Measurements from ENCODE around the gene ADCY4. TPM values are rescaled to one million over a fixed set of nuclear protein-coding genes. Genes with fewer than 3 reads are reported as not detected.
"Not testable (repeated sequence)": the region's sequence is repeated elsewhere in the genome, so short reads cannot be mapped to it uniquely, and the experiment has no call there.

ADCY4 gene
- total RNA-seq, 2 donors from 2014 or later, result 35.2 to 36.0 TPM

DNA sequence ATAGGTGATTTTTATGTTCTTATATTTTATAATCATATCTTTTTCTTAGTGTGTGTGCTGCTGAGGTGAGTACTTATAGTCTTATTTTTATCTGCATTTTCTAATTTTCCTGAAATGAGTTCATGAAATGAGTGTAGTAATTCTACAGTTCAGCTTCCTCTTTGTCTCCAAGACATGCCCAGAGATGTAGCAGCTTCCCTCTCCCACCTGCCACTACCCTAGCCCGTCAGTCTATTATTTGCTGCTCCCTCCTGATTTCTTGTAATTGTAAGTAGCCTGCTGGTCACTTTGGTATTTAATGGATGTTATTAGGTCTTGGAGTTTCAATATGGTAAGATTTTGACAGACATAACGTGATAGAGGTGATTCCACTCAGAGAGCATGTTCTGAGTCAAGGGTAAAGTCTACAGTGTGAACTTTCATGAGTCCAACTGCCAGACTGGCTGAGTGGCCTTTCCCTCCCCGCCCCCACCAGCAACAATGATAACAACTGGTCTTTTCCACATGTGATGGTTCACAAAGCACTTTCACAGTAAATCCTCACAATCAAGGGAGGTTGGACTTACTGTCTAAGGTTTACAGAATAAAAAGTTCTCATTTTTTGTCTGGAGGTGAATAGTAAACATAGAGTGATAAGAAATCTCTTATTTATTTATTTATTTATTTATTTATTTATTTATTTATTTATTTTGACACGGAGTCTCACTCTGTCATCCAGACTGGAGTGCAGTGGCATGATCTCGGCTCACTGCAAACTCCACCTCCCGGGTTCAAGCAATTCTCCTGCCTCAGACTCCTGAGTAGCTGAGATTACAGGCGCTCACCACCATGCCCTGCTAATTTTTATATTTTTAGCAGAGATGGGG, 9.2 kb upstream of the ADCY4 start:
- DNase-seq (ENCODE audit: low spot score), result peak; percentile 17
- intact Hi-C loops (cut with DNase I), result no loop called here

DNA sequence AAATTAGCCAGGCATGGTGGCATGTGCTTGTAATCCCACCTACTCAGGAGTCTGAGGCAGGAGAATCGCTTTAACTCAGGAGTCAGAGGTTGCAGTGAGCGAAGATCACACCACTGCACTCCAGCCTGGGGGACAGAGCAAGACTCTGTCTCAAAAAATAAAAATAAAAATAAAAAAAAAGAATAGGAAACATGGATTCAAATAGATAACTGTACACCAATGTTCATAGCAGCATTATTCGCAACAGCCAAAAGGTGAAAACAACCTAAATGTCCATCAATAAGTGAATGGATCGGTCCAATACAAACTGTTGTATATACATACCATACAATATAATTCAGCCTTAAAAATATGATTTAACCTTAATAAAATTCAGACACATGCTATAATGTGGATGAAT, 8.0 kb upstream of the ADCY4 start:
- no peak for DNase-seq (ENCODE audit: low spot score)
- intact Hi-C loops (cut with DNase I), result no loop called here

DNA sequence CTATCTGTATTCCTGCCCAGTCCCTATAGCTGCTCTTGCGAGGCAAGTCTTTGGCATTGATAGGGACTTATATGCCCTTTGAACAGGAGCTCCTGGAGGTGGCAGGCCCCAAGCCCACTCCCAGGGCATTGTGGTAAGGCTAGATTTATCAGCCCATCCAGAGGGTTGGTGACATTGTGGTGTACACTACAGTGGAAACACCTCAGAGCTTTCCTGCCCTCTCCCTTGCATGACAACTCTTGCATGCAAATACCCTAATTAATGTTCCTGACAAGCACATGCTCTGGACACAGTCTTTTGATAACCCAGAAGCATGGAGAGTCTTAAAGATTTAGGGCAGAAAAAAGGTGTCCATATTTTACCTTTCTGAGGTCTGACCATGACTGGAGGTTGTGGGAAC, 5.7 kb upstream of the ADCY4 start:
- intact Hi-C loops (cut with DNase I), result no loop called here
- DNase-seq (ENCODE audit: low spot score), result peak; percentile 28

DNA sequence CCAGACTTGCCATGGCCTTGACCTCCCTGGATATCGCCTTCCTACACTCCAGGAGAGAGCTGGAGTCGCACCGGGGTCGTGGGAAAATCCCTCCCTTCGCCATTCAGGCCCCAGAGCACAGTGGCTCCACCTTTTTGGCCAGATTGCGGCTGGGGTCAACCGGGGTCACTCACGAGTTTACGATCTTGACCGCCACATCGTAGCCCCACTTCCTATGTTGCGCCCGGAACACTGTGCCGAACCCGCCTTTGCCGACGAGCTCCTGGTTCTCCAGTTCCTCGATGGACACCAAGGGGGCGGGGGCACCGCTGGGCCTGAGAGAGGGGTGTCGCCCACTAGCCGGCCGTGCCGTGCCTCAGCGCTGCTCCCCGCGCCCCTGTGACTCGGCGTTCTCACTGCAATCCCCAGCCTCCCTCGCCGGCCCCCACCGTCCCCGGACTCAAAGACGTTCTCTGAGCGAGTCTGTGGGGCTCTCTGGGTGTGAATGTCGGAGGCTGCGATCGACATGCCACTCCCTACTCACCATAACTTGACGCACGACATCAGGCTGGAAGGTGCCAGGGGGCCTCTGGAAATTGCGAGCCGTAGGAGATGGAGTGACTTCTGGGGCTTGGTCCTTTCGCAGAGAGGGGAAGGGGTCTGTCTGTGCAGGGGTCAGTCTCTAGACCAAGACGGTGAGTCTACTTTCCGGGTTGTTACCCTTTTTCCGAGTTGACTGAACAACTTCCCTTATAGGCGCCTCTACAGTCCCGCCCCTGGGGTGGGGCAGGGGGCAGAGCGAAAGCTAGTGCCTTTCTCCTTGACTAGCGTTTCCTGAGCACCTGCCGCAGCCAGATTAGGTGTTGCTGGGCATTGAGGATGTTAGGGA, 4.6 kb upstream of the ADCY4 start, which contains the start of gene RIPK3:
RIPK3 (minus strand) TSS at position 708 of the 868 bp plus-strand sequence; CDS start at position 543, 165 bp downstream.
- DNase-seq (ENCODE audit: low spot score), result peak; percentile 85
- intact Hi-C loops (cut with DNase I), result no loop called here

DNA sequence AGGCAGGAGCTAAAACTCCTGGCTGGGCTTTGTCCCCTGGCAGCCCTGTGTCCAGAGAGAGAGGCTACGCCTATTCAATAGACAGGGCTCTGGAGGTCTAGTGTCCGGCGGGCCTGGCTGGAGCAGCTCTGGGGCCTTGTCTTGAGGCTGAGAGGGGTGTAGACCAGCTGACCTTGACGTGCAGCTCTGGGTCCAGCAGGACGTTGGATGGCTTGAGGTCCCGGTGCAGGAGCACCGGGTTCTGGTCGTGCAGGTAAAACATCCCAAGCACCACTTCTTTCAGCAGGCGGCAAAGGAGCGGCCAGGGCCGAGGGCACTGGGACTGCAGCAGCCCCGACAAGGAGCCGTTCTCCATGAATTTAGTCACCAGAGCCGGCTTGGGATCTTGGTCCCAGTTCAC, 4.0 kb upstream of the ADCY4 start:
- DNase-seq (ENCODE audit: low spot score), result peak; percentile 62
- intact Hi-C loops (cut with DNase I), result no loop called here

- peak; percentile 70 for DNase-seq (ENCODE audit: low spot score)
- intact Hi-C loops (cut with DNase I), result no loop called here
These were observed 2.9 kb upstream of the ADCY4 start for GRCh38 chr14:24337824-24338175.

- peak; percentile 18 for DNase-seq (ENCODE audit: low spot score)
- intact Hi-C loops (cut with DNase I), result no loop called here
These were observed 2.4 kb upstream of the ADCY4 start for GRCh38 chr14:24337144-24337823.

GRCh38 chr14:24335461-24336171, 745 bp upstream of the ADCY4 start:
- peak; percentile 69 for DNase-seq (ENCODE audit: low spot score)
- intact Hi-C loops (cut with DNase I), result no loop called here

GRCh38 chr14:24332268-24332993, 2.4 kb downstream of the ADCY4 start:
- DNase-seq (ENCODE audit: low spot score), result peak; percentile 87
- intact Hi-C loops (cut with DNase I), result loop anchor here in 1 of 2 donors (5.0 kb wide), 1 partner anchor 105 kb away; no protein-coding TSS in a partner anchor

- intact Hi-C loops (cut with DNase I), result loop anchor here (2.0 to 5.0 kb wide), 2 partner anchors 105 to 106 kb away; no protein-coding TSS in a partner anchor
- DNase-seq (ENCODE audit: low spot score), result no peak
These were observed 3.1 kb downstream of the ADCY4 start for GRCh38 chr14:24331731-24332267.

DNA sequence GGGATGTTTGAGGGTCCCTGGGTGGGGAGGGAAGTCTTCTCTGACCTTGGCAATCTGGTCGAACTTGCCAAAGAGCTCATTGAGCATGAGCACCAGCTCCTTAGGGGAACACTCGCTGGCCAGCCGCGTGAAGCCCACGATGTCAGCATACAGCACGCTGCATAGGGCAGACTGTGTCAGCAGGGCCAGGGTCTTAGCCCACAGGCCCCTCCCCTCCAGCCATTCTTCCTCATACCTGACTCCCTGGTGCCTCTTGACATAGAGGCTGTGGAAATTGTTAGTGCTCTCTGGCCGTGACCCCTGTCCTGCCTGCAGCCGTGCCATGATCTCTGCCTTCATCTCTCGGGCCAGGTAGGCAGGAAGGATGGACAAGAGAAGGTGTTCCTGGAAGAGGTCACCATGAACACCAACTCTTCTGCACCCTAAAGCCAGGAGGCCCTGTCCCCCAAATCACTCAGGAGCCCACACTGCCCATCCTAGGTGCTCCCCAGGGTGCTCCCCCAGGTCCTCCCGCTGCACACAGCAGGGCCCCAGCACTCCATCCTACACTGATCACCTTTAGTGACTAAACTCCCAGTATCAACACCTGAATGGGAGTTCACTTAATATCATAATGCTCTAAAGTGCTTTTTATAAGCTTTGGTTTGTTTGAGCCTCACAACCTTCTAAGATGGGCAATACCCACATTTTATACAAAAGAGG, 3.7 kb downstream of the ADCY4 start:
- intact Hi-C loops (cut with DNase I), result loop anchor here (2.0 to 5.0 kb wide), 2 partner anchors 106 kb away; no protein-coding TSS in a partner anchor

DNA sequence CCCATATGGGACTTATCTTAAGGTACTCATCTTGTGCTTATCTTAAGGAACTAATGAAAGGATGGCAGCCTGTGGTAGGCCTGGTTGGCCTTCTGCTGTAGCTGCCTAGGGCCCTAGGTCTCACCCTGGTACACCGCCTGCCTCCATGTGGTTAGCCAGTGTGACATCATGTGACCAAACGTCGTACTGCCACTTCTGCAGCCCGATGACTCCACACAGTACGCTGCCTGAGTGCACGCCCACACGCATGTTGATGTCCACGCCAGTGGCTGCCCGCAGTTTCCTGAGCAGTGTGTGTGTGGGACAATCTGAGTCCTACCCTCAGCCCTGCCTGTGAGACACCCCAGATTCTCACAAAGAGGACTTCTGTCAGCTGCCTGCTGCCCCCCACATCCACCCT, 5.1 kb downstream of the ADCY4 start:
- DNase-seq (ENCODE audit: low spot score), result peak; percentile 88

More for the DNA sequence above, 3.7 kb downstream of the ADCY4 start:
- no peak for DNase-seq (ENCODE audit: low spot score)

DNA sequence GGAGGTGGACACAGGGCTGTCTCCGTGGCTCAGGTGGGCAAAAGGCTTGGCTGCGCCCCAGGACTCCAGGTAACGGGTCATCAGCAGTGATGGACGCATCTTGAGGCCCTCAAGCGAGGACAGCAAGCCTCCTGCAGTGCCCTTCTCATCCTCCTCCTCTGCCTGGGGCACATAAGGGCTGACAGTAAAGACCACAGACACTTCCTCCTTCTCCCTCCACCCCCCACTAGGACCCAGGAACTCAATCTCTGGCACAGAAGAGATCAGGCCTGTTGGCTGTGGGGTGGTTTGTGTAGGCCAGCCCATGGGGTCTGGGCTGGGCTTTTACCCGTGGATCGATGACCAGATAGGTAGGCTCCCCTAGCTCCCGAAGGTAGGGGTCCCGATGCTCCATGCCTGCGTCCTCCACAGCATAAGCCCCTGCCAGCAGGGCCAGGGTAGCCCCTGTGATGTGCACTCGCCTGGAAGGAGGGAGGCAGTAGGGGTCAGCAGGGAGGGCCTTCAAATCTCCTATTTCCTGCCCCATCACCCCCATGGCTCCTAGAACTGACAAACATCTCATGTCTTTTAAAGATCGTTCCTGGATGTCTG, 5.7 kb downstream of the ADCY4 start:
- intact Hi-C loops (cut with DNase I), result no loop called here
- no peak for DNase-seq (ENCODE audit: low spot score)

More for the DNA sequence above, 5.1 kb downstream of the ADCY4 start:
- intact Hi-C loops (cut with DNase I), result loop anchor here (2.0 to 5.0 kb wide), 2 partner anchors 107 to 108 kb away; no protein-coding TSS in a partner anchor

DNA sequence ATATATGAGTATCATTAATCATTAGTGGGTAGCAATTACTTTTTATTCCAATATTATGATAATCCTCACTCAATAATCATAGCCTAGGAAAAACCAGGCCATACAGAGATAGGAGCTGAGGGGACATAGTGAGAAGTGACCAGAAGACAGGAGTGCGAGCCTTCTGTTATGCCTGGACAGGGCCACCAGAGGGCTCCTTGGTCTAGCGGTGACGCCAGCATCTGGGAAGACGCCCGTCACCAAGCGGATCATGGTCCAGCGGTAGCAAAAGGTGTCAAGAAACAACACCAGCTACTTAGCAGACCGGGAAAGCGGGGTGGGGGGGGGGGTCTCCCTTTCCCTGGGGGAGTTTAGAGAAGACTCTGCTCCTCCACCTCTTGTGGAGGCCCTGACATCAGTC, 7.0 kb downstream of the ADCY4 start:
- DNase-seq (ENCODE audit: low spot score), result peak; percentile 88
- intact Hi-C loops (cut with DNase I), result not testable (repeated sequence)

DNA sequence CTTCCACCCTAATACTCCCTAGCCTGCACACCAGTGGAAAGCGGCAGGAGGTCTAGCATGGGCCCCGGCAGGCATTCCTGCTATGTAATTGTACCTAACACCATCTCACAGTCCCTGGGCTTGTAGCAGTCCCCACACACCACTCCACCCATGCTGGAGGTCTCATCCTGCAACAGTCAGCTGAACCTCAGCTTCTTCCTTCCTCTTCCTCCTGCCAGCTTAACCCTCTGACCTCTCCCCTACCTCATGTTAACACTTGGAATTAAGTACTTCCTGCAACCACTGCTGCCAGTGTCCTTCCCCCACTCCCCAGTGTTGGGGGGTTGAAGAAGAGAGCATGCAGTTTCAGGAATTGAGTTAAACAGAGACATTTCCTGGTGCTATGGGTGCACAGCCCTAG, 7.6 kb downstream of the ADCY4 start:
- no peak for DNase-seq (ENCODE audit: low spot score)
- intact Hi-C loops (cut with DNase I), result no loop called here

- no peak for DNase-seq (ENCODE audit: low spot score)
- intact Hi-C loops (cut with DNase I), result no loop called here
These were observed 8.9 kb downstream of the ADCY4 start for GRCh38 chr14:24325963-24326362.

GRCh38 chr14:24325041-24325530, 9.8 kb downstream of the ADCY4 start:
- intact Hi-C loops (cut with DNase I), result no loop called here
- no peak for DNase-seq (ENCODE audit: low spot score)

Data from posterior vena cava (tissue), 2 donors.